GM19240 (cell line): ENCODE data around the gene MRGPRD.

Experiments
- DNase-seq: peaks from one replicate; pipeline ENCODE4 v3.0.0; 2011; ENCODE audit warnings: low spot score; ENCODE audit not compliant: insufficient read length

The MRGPRD gene

GRCh38 chr11:68932358-68932757 lies 48.4 kb downstream of the MRGPRD start:
- DNase-seq, result no peak

- no peak for DNase-seq
Observed at GRCh38 chr11:68931911-68932310, 48.9 kb downstream of the MRGPRD start.

GRCh38 chr11:68930991-68931855 lies 49.6 kb downstream of the MRGPRD start:
- no peak for DNase-seq
